Endodermal cell (in vitro differentiated cells): ENCODE measurements around the gene COL1A2. TPM values are rescaled to one million over a fixed set of nuclear protein-coding genes. Genes with fewer than 3 reads are reported as not detected.

ENCODE experiments used
- DNase-seq: peaks from one replicate; pipeline ENCODE4 v3.0.0-alpha.2; 2017
- H3K27ac ChIP-seq: 2 replicates; pipeline ENCODE4 v1.5.1; 2013; ENCODE audit warnings: mild to moderate bottlenecking, low read depth, low read length, moderate library complexity
- H3K27me3 ChIP-seq: 2 replicates; pipeline ENCODE4 v1.6.1; 2013; ENCODE audit warnings: mild to moderate bottlenecking, low read length, moderate library complexity; ENCODE audit not compliant: insufficient read depth, control insufficient read depth, poor library complexity, severe bottlenecking
- H3K36me3 ChIP-seq: 2 replicates; pipeline ENCODE4 v1.7.0; 2013; ENCODE audit warnings: mild to moderate bottlenecking, low read length, moderate library complexity; ENCODE audit not compliant: control insufficient read depth, insufficient read depth
- H3K4me1 ChIP-seq: one replicate; pipeline ENCODE4 v1.7.0; 2013; ENCODE audit warnings: low read length; ENCODE audit not compliant: control insufficient read depth, insufficient read depth
- H3K4me3 ChIP-seq: 2 replicates; pipeline ENCODE4 v1.5.1; 2013; ENCODE audit warnings: mild to moderate bottlenecking, low read length, moderate library complexity
- H3K9ac ChIP-seq: 2 replicates; pipeline ENCODE4 v1.6.1; 2013; ENCODE audit warnings: mild to moderate bottlenecking, low read length, moderate library complexity; ENCODE audit not compliant: poor library complexity, severe bottlenecking; ENCODE audit errors: extremely low read depth
- H3K9me3 ChIP-seq: 2 replicates; pipeline ENCODE4 v1.6.1; 2013; ENCODE audit warnings: mild to moderate bottlenecking, low read length, moderate library complexity; ENCODE audit not compliant: control insufficient read depth
- H3K27ac Mint-ChIP-seq: 2 replicates; pipeline ENCODE4 v1.8.0; 2020; ENCODE audit warnings: mixed read lengths
- H3K27me3 Mint-ChIP-seq: 2 replicates; pipeline ENCODE4 v1.8.0; 2021; ENCODE audit warnings: mild to moderate bottlenecking, mixed read lengths; ENCODE audit not compliant: insufficient read depth
- H3K36me3 Mint-ChIP-seq: 2 replicates; pipeline ENCODE4 v1.8.0; 2020; ENCODE audit warnings: low read depth, mixed read lengths
- H3K4me1 Mint-ChIP-seq: 2 replicates; pipeline ENCODE4 v1.8.0; 2020; ENCODE audit warnings: mixed read lengths
- H3K4me3 Mint-ChIP-seq: 2 replicates; pipeline ENCODE4 v1.8.0; 2020; ENCODE audit warnings: mild to moderate bottlenecking, moderate library complexity, mixed read lengths
- H3K9me3 Mint-ChIP-seq: 2 replicates; pipeline ENCODE4 v1.8.0; 2020; ENCODE audit warnings: mild to moderate bottlenecking, mixed read lengths
- CTCF ChIP-seq: fragments of 200-600 bp; sonication (generic); conservative IDR thresholded peaks from 2 replicates; pipeline ENCODE4 v1.5.0; 2021; ENCODE audit warnings: antibody characterized with exemption, mild to moderate bottlenecking
- WGBS, 2 experiments: methylation state at CpG; one replicate each; pipeline versions ENCODE4 v1.1.5 to v1.1.7; 2013; ENCODE audit warnings: missing lambda C conversion rate in 2 of 2, mixed read lengths in 1 of 2; ENCODE audit not compliant: insufficient coverage in 1 of 2, insufficient read length in 1 of 2; 5-methylcytosine and 5-hydroxymethylcytosine counted together
- total RNA-seq, 2 donors: library from RNA; stranded (reverse); fragmentation: NEBNext Ultra II Directional in 1 of 2; extraction: Animal tissue kit (Norgen Biotek cat#: 25700) in 1 of 2; gene quantifications; 2 replicates in 1 of 2; 3 replicates in 1 of 2; pipeline ENCODE4 v1.2.1, GENCODE V29; 2021

The COL1A2 gene
- total RNA-seq, 2 donors from 2014 or later: 42.2 to 99.7 TPM

GRCh38 chr7:94431176-94431575 is 36.5 kb downstream of the COL1A2 start:
- 97 to 100% methylated on average over 1 of the region's 1 CpG for WGBS, 2 experiments
- H3K36me3 Mint-ChIP-seq: peaks cover 15% of the 10 kb centered on the region
- no peak overlapping the region for H3K9ac ChIP-seq
- H3K4me3 Mint-ChIP-seq: no peak overlapping the region
- no peak for TF ChIP-seq CTCF
- no peaks in the 10 kb centered on the region for H3K36me3 ChIP-seq
- no peaks in the 10 kb centered on the region for H3K9me3 Mint-ChIP-seq
- no peak overlapping the region for H3K27ac Mint-ChIP-seq
- H3K27me3 Mint-ChIP-seq: no peaks in the 10 kb centered on the region
- no peaks in the 10 kb centered on the region for H3K9me3 ChIP-seq
- no peak for DNase-seq
- H3K4me1 Mint-ChIP-seq: peaks cover 4% of the 10 kb centered on the region
- H3K27me3 ChIP-seq: no peaks in the 10 kb centered on the region
- H3K4me1 ChIP-seq: no peaks in the 10 kb centered on the region
- no peak overlapping the region for H3K4me3 ChIP-seq
- no peak overlapping the region for H3K27ac ChIP-seq

GRCh38 chr7:94431619-94432280 is 37.1 kb downstream of the COL1A2 start:
- no peak overlapping the region for H3K4me3 ChIP-seq
- peaks cover 2% of the 10 kb centered on the region for H3K27me3 Mint-ChIP-seq
- H3K9ac ChIP-seq: no peak overlapping the region
- H3K4me1 ChIP-seq: no peaks in the 10 kb centered on the region
- no peaks in the 10 kb centered on the region for H3K9me3 ChIP-seq
- 82 to 100% methylated on average over 1 to 3 of the region's 3 CpGs for WGBS, 2 experiments
- H3K36me3 ChIP-seq: no peaks in the 10 kb centered on the region
- peaks cover 6% of the 10 kb centered on the region for H3K4me1 Mint-ChIP-seq
- no peak overlapping the region for H3K4me3 Mint-ChIP-seq
- H3K27ac ChIP-seq: no peak overlapping the region
- DNase-seq: no peak
- H3K9me3 Mint-ChIP-seq: no peaks in the 10 kb centered on the region
- no peak overlapping the region for H3K27ac Mint-ChIP-seq
- TF ChIP-seq CTCF: no peak
- no peaks in the 10 kb centered on the region for H3K27me3 ChIP-seq
- H3K36me3 Mint-ChIP-seq: peaks cover 15% of the 10 kb centered on the region

- H3K4me1 ChIP-seq: no peaks in the 10 kb centered on the region
Measured at GRCh38 chr7:94432281-94432670, 37.6 kb downstream of the COL1A2 start.

More at GRCh38 chr7:94432281-94432670, 37.6 kb downstream of the COL1A2 start:
- no peaks in the 10 kb centered on the region for H3K9me3 ChIP-seq
- H3K9me3 Mint-ChIP-seq: no peaks in the 10 kb centered on the region
- no peak overlapping the region for H3K4me3 ChIP-seq
- no peak overlapping the region for H3K9ac ChIP-seq
- WGBS, 2 experiments: 89% methylated on average over 1 of the region's 2 CpGs; no CpG with 5 or more reads in 1 of the 2 experiments
- H3K36me3 ChIP-seq: no peaks in the 10 kb centered on the region
- H3K27ac Mint-ChIP-seq: no peak overlapping the region
- no peak overlapping the region for H3K4me3 Mint-ChIP-seq
- DNase-seq: no peak
- peaks cover 2% of the 10 kb centered on the region for H3K27me3 Mint-ChIP-seq
- TF ChIP-seq CTCF: no peak
- H3K27me3 ChIP-seq: peaks cover 4% of the 10 kb centered on the region
- peaks cover 13% of the 10 kb centered on the region for H3K36me3 Mint-ChIP-seq
- no peak overlapping the region for H3K27ac ChIP-seq
- H3K4me1 Mint-ChIP-seq: peaks cover 6% of the 10 kb centered on the region
